HepG2 (cell line): Measurements from ENCODE around the gene TMEM253. TPM values are rescaled to one million over a fixed set of nuclear protein-coding genes. Genes with fewer than 3 reads are reported as not detected.

Experiments used
- CHD4 ChIP-seq: fragments of 200-600 bp; sonication (generic); IDR thresholded peaks from 2 replicates; pipeline ENCODE4 v1.7.0; 2017; ENCODE audit warnings: mild to moderate bottlenecking, low read length, borderline replicate concordance
- GLMP ChIP-seq: sonication (generic); formaldehyde crosslinking; IDR thresholded peaks from 2 replicates; pipeline ENCODE4 v1.9.0; 2021; ENCODE audit warnings: missing genetic modification reagents, mild to moderate bottlenecking, borderline replicate concordance
- HNF1A ChIP-seq, 2 experiments: sonication (generic) in 1 of 2; formaldehyde crosslinking in 1 of 2; IDR thresholded peaks; 2 replicates each; pipeline versions ENCODE4 v1.4.0 to v1.6.1; 2016 to 2020; ENCODE audit warnings: borderline replicate concordance in 1 of 2, low read depth in 1 of 2, mild to moderate bottlenecking in 1 of 2, missing genetic modification reagents in 1 of 2
- KDM6A ChIP-seq: IDR thresholded peaks from 2 replicates; pipeline ENCODE4 v1.6.1; 2016; ENCODE audit warnings: low read depth
- NKX3-1 ChIP-seq: sonication (generic); formaldehyde crosslinking; IDR thresholded peaks from 2 replicates; pipeline ENCODE4 v1.5.0; 2020; ENCODE audit warnings: missing genetic modification reagents
- NONO ChIP-seq, 2 experiments: fragments of 450-650 bp in 1 of 2; sonication (generic) in 1 of 2; formaldehyde crosslinking in 1 of 2; IDR thresholded peaks in 1 of 2; conservative IDR thresholded peaks in 1 of 2; 2 replicates each; pipeline versions ENCODE4 v1.6.1 to v1.8.0; 2017 to 2022; ENCODE audit warnings: mild to moderate bottlenecking in 1 of 2, missing genetic modification reagents in 1 of 2, moderate library complexity in 1 of 2
- SNAI1 ChIP-seq: sonication (generic); formaldehyde crosslinking; IDR thresholded peaks from 2 replicates; pipeline ENCODE4 v1.5.0; 2020; ENCODE audit warnings: mild to moderate bottlenecking, missing genetic modification reagents, borderline replicate concordance
- SOX6 ChIP-seq, 2 experiments: fragments of 450-650 bp in 1 of 2; sonication (generic) in 1 of 2; formaldehyde crosslinking in 1 of 2; IDR thresholded peaks; 2 replicates each; pipeline versions ENCODE4 v1.4.0 to v1.6.1; 2017 to 2020; ENCODE audit warnings: antibody characterized with exemption in 1 of 2, mild to moderate bottlenecking in 1 of 2, missing genetic modification reagents in 1 of 2
- TSC22D2 ChIP-seq: sonication (generic); formaldehyde crosslinking; IDR thresholded peaks from 2 replicates; pipeline ENCODE4 v1.5.1; 2020; ENCODE audit warnings: missing genetic modification reagents, mild to moderate bottlenecking, borderline replicate concordance
- ZBTB3 ChIP-seq: sonication (generic); formaldehyde crosslinking; IDR thresholded peaks from 2 replicates; pipeline ENCODE4 v1.4.0; 2020; ENCODE audit warnings: low read depth, mild to moderate bottlenecking, moderate library complexity, missing genetic modification reagents, borderline replicate concordance
- ZMAT3 ChIP-seq: sonication (generic); formaldehyde crosslinking; conservative IDR thresholded peaks from 2 replicates; pipeline ENCODE4 v1.7.0; 2021; ENCODE audit warnings: missing genetic modification reagents
- ZNF101 ChIP-seq: sonication (generic); formaldehyde crosslinking; IDR thresholded peaks from 2 replicates; pipeline ENCODE4 v1.4.0; 2020; ENCODE audit warnings: mild to moderate bottlenecking, low read depth, missing genetic modification reagents, borderline replicate concordance
- ZNF512B ChIP-seq: sonication (generic); formaldehyde crosslinking; IDR thresholded peaks from 2 replicates; pipeline ENCODE4 v1.5.1; 2020; ENCODE audit warnings: missing genetic modification reagents, mild to moderate bottlenecking, borderline replicate concordance
- ZNF558 ChIP-seq: sonication (generic); formaldehyde crosslinking; IDR thresholded peaks from 2 replicates; pipeline ENCODE4 v1.9.0; 2022; ENCODE audit warnings: mild to moderate bottlenecking, missing genetic modification reagents, borderline replicate concordance
- ZNF567 ChIP-seq: sonication (generic); formaldehyde crosslinking; IDR thresholded peaks from 2 replicates; pipeline ENCODE4 v1.8.1; 2023; ENCODE audit warnings: mild to moderate bottlenecking, missing genetic modification reagents, borderline replicate concordance
- ZNF761 ChIP-seq: sonication (generic); formaldehyde crosslinking; conservative IDR thresholded peaks from 2 replicates; pipeline ENCODE4 v1.4.0; 2020; ENCODE audit warnings: mild to moderate bottlenecking, missing genetic modification reagents
- ZNF773 ChIP-seq: sonication (generic); formaldehyde crosslinking; IDR thresholded peaks from 2 replicates; pipeline ENCODE4 v1.4.0; 2020; ENCODE audit warnings: missing genetic modification reagents, borderline replicate concordance
- ZSCAN9 ChIP-seq: IDR thresholded peaks from 2 replicates; pipeline ENCODE4 v1.6.1; 2016; ENCODE audit warnings: borderline replicate concordance
- polyA plus RNA-seq, 8 experiments: library from polyadenylated mRNA; depleted of rRNA in 3 of 8; stranded (reverse) in 7 of 8; unstranded in 1 of 8; fragments of >200 nt; fragmentation: Illumina TruSeq in 4 of 8; extraction: Trizol in 4 of 8; gene quantifications; 2 replicates each; pipeline versions ENCODE4 v1.2.1 to v1.2.3, GENCODE V29; 2011 to 2016; ENCODE audit warnings: low read depth in 4 of 8, missing spikeins in 1 of 8, mixed read lengths in 1 of 8; ENCODE audit not compliant: insufficient read depth in 1 of 8
- total RNA-seq, 5 experiments: library from RNA; depleted of rRNA; stranded (reverse); fragments of >200 nt; fragmentation: Illumina TruSeq; extraction: Trizol; gene quantifications; 2 replicates each; pipeline ENCODE4 v1.2.3, GENCODE V29; 2016; ENCODE audit warnings: low read depth in 1 of 5
- TF ChIP-seq, protein P1 (sequence below): sonication (generic); formaldehyde crosslinking; IDR thresholded peaks from 2 replicates; pipeline ENCODE4 v1.9.0; 2021; ENCODE audit warnings: missing genetic modification reagents, borderline replicate concordance

TMEM253 gene
- total and polyA plus RNA-seq, 2 of the 13 experiments (the other 11 are each of a cell fraction or from before 2014, with no cell fraction given), result 0.29 to 0.45 TPM

GRCh38 chr14:21107283-21107800, 6.5 kb downstream of the TMEM253 start (continued):
- TF ChIP-seq ZMAT3 (CRISPR knock-in tag), result no peak
- TF ChIP-seq CHD4, result no peak
- TF ChIP-seq ZNF761 (CRISPR knock-in tag), result no peak
- TF ChIP-seq NKX3-1 (CRISPR knock-in tag), result peak; percentile 41; the same call in 1 of the 2 replicates
- no peak for TF ChIP-seq ZNF512B (CRISPR knock-in tag)
- TF ChIP-seq ZNF558 (CRISPR knock-in tag), result no peak
- TF ChIP-seq ZNF773 (CRISPR knock-in tag), result no peak
- TF ChIP-seq SNAI1, result no peak
- TF ChIP-seq, protein P1, sequence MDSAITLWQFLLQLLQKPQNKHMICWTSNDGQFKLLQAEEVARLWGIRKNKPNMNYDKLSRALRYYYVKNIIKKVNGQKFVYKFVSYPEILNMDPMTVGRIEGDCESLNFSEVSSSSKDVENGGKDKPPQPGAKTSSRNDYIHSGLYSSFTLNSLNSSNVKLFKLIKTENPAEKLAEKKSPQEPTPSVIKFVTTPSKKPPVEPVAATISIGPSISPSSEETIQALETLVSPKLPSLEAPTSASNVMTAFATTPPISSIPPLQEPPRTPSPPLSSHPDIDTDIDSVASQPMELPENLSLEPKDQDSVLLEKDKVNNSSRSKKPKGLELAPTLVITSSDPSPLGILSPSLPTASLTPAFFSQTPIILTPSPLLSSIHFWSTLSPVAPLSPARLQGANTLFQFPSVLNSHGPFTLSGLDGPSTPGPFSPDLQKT (CRISPR knock-in tag), result no peak
- no peak for TF ChIP-seq ZNF101 (CRISPR knock-in tag)
- TF ChIP-seq ZSCAN9, result no peak
- no peak for TF ChIP-seq ZBTB3
- TF ChIP-seq NONO (IDR thresholded peaks at IDR 0.05), result no peak
- no peak for TF ChIP-seq NONO (CRISPR knock-in tag; conservative IDR thresholded peaks at IDR 0.05)
- no peak for TF ChIP-seq SOX6 (IDR thresholded peaks at IDR 0.05)
- TF ChIP-seq SOX6 (CRISPR knock-in tag; IDR thresholded peaks at IDR 0.05), result 0 out of 2 replicates have a peak, but pooled peaks have one; percentile 9
- TF ChIP-seq TSC22D2 (CRISPR knock-in tag), result no peak
- no peak for TF ChIP-seq HNF1A (IDR thresholded peaks at IDR 0.05; ENCODE audit: low read depth)
- TF ChIP-seq HNF1A (CRISPR knock-in tag; IDR thresholded peaks at IDR 0.05; ENCODE audit: borderline replicate concordance), result no peak
- TF ChIP-seq KDM6A (CRISPR knock-in tag), result no peak
- TF ChIP-seq ZNF567 (CRISPR knock-in tag), result no peak
- no peak for TF ChIP-seq GLMP (CRISPR knock-in tag)
